H1 (cell line): ENCODE results near the gene ZNF500. TPM values are rescaled to one million over a fixed set of nuclear protein-coding genes. Genes with fewer than 3 reads are reported as not detected.

Experiments
- HDAC2 ChIP-seq, 2 experiments: fragments of 300-600 bp in 1 of 2; sonication (generic) in 1 of 2; IDR thresholded peaks; 2 replicates each; pipeline ENCODE4 v1.6.1; 2011 to 2012; ENCODE audit warnings: low read depth in 2 of 2, low read length in 2 of 2, mild to moderate bottlenecking in 2 of 2, moderate library complexity in 2 of 2, borderline replicate concordance in 1 of 2, inconsistent platforms in 1 of 2
- SIRT6 ChIP-seq: IDR thresholded peaks from one replicate; pipeline ENCODE4 v1.7.1; 2012; ENCODE audit warnings: low read length, inconsistent platforms
- polyA plus RNA-seq, 7 experiments: library from polyadenylated mRNA; depleted of rRNA in 3 of 7; stranded (reverse) in 5 of 7; unstranded in 2 of 7; fragments of >200 nt in 5 of 7; fragments of 200-250 nt in 2 of 7; gene quantifications; 1 replicate in 5 of 7; 2 replicates in 1 of 7; 4 replicates in 1 of 7; pipeline versions ENCODE4 v1.2.1 to v1.2.3, GENCODE V29; 2011 to 2013; ENCODE audit warnings: missing spikeins in 2 of 7, mixed read lengths in 2 of 7
- total RNA-seq: library from RNA; stranded (reverse); fragmentation: NEBNext Ultra II Directional; extraction: Animal tissue kit (Norgen Biotek cat#: 25700); gene quantifications from 2 replicates; pipeline ENCODE4 v1.2.1, GENCODE V29; 2021
- TF ChIP-seq, protein P1 (sequence below): IDR thresholded peaks from 2 replicates; pipeline ENCODE4 v1.6.1; 2012; ENCODE audit warnings: inconsistent platforms

The ZNF500 gene
- total and polyA plus RNA-seq, 2 of the 8 experiments (the other 6 are each of a cell fraction or from before 2014, with no cell fraction given), result 10.3 to 10.4 TPM

- 0 out of 4 replicates have a peak, but pooled peaks of 1 of the 2 experiments have one; percentile 55 for TF ChIP-seq HDAC2 (IDR thresholded peaks at IDR 0.05; ENCODE audit: borderline replicate concordance in 1 of 2, low read depth in 2 of 2, low read length in 2 of 2)
- no peak for TF ChIP-seq SIRT6
- TF ChIP-seq, protein P1, sequence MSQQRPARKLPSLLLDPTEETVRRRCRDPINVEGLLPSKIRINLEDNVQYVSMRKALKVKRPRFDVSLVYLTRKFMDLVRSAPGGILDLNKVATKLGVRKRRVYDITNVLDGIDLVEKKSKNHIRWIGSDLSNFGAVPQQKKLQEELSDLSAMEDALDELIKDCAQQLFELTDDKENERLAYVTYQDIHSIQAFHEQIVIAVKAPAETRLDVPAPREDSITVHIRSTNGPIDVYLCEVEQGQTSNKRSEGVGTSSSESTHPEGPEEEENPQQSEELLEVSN, result peak; percentile 42; the same call in 1 of the 2 replicates
These were observed 22.2 kb downstream of the ZNF500 start (continued) for GRCh38 chr16:4744555-4745273.
